Inflammatory macrophage treated with lipopolysaccharide for 1 hour (primary cell): ENCODE results near the gene CRIM1.

Source experiments
- DNase-seq, 2 donors: peaks; one replicate each; pipeline ENCODE4 v3.0.0-alpha.2; 2020 to 2022

Gene CRIM1

DNA sequence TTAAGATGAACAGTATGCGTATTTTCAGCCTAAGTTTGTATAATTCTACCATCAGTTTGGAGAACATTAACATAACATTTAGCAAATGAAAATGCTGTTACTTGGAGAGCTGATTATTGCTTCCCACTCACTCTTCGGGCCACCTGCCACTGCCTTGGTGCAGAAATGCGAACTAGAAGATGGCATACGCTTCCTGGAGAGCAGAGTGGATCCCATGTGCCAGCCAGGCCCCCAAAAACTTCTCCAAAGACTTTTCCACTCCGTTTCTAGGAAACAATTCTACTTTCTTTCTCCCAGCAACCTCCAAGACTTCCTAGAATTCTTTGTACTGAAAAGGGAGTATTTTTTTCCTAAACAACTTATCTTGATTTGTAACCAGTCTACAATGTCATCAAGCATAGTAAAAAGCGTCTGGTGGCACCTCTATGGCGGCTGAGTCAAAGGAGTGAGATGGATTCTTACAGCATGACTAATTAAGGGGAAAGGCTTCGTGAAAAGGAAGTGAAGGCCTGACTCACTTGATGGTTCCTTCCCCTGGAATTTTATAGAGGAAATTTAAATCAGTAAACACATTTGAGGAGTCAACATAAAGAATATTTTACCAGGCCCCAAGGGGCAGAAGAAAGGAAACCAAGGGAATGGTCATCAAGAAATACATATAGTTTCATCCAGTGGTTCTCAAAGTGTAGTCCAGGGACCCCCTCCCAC is 205.8 kb downstream of the CRIM1 start:
- DNase-seq, result peak; percentile 76 to 86

DNA sequence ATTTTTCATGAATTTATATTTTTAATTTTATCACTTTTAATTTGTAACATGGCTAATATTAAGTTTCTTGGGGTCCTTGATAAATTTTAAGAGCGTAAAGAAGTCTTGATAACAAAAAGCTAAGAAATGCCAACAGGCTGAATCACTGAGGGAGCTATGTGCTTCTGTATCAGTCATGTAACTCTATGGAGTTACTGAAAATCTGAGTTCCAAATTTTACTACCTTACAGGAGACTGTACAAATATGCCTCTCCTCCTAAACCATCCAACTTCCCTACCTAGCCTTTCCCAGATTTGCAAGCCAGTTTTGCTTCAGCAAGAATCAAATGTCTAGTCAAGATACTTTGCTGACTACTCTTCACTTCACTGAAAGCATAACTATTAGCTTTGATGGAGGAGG is 206.7 kb downstream of the CRIM1 start:
- no peak for DNase-seq

DNA sequence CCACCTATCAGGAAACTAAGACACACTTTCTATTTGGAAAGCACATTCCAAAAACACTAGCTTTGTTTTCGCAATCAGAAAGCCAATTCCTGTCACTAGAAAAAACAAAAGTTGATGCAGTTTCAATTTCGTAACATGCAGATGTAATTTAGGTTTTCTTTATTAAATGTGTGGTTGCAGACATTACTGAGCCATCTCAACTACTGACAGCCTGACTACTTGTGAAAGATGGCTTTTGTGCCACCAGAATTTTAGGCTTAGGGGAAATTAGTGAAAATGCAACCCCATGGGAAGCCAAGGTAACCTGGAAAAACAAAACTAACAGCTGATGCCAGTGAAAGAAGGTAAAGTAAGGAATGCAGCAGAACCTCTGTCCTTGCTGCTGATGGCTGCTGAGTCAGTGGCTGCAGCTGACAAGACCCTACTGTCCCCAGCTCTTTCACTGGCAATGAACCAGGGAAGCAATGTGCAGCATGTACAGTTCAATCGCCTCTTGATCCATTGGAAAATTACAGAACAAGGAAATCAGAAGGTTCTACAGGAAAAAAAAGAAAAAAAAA is 207.5 kb downstream of the CRIM1 start:
- DNase-seq, result peak; percentile 56 to 59

DNA sequence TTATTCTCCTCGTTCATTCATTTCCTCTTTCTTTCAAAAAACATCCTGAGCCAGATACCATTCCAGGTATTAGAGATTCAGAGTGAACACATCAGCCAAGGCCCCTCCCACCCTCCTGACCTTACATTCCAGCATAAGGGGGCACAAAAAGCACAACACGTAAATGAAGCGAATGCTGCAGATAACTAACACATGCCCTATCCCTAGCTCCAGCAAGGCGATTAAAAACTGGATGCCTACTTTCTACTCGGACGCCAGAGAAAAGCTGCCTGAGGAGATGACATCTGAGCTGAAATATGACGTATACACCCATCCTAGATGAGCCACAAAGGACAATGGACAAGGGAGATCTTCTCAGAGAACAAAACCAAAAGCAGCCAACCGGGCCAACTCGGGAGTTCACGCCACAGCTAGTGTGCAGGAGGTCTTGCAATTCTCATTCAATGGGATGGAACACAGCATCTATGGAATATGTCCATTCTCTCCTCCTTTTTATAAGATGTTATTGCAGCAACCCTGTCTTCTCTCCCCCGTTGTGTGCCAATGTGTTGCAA is 208.9 kb downstream of the CRIM1 start:
- DNase-seq, result no peak

DNA sequence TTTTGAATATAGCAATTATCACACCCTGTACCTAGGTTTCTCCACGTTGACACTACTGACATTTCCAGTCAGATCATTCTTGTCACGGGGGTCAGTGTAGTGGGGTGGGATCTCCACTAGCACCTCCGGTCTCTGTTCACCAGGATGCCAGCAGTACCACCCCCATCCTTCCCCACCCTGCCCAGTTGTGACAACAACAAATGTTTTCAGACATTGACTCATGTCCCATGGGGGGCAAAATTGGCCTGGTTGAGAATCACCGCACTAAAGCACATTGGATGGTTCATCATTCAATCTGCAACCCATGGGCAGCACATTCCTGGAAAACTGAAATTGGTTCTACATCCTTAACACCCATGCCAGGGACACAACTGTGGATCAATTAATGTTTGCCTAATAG is 210.1 kb downstream of the CRIM1 start:
- DNase-seq, result no peak

DNA sequence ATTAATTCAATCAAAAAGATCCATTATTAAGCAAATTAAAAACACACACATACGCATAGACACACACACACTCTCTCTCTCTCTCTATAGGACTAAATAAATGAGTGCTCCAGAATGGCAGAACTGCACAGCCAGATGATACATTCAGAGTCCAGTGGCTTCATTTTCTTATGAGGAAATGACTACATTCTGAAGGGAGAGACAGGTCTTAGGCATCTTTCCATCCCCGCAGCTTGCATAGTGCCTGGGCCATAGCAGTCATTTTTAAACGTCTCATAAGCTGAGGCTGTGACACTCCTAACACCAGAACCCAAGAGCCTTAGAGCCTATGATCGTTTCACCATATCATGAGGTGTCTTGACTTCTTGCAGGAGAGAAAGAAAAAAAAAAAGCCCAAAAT is 211.3 kb downstream of the CRIM1 start:
- DNase-seq, result no peak

DNA sequence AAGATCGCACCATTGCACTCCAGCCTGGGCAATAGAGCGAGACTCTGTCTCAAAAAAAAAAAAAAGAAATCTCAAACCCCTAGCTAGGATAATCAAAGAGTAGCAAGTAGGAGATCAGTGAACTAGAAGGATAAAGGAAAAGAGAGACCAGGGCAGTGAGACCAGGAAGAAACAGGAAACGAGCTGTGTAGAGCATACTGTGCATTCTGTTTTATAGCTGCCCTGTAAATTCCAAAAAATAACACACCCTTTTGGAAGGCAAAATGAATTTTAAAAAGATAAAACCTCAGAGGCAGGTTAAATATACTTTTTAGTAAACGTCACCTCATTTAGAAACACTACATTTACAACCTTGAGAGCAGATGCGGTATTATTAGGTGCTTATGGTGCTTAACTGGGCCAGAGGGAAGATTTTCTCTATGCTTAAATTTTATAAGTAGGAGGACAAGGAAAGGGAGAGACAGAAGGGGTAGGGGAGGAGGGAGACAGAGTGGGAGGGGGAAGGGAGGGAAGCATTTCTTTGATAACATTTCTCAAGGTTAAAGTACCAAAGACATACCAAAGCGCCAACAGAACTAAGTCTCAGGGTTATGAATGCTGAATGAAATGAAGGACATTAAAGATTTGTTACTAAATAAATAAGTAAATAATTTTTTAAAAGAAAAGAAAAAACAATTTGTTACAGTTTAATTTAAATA is 212.3 kb downstream of the CRIM1 start:
- DNase-seq, result no peak

DNA sequence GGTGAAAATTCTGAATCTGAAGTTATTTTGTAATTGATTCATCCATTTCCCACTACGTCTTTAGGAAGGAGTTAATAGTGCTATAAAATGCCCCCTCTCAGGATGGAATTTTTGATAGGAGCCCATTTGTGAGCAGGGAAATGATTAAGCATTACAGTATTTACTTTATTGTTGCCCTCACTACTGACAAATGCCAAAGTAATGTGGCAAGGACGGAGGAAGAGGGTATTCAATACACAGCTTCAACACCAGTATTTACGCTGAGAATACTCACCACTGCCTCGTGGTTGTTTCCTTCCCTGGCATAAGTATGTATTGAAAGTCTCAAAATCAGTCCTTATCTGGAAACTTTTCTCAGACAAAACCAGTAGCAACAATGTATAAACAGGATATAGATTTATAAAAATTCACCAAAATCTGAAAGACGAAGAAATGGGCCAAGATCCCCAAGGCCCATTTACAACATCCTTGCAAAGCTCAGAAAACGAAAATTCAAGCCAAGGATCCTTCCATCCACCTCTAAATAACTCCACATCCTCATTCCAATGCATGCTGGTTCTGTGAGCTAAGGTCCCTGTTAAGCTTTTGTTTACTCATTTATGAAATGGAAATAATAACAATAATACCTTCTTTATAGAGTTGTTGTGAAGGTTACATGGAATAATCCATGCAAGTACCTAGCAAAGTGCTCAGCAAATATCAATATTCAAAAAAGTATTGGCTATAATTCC is 213.1 kb downstream of the CRIM1 start:
- no peak for DNase-seq

DNA sequence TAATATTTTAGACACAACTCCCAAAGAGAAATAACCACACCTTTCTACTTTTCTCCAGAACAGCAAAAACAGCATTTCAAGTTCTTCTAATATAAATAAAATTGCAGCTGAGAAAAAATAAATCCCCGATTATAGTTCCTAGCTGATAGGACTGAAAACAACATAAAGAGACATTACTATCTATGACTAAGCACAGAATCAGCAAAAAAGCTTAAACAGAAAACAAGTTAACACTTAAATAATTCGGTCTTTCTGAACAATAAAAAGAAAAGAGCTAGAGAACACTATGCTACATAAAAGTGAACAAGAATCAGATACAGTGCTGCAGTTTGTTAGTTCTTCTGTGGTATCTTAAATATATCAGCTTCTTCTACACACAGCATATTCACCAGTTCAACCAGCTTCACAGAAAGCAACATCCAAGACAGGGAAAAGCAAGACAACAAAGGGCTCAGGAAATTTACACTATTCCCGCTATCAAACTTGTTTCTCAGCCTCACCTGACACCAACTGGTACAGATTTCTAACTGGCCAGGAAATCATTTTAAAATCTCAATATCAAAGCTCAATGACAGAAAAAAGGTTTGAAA is 213.8 kb downstream of the CRIM1 start:
- DNase-seq, result no peak

DNA sequence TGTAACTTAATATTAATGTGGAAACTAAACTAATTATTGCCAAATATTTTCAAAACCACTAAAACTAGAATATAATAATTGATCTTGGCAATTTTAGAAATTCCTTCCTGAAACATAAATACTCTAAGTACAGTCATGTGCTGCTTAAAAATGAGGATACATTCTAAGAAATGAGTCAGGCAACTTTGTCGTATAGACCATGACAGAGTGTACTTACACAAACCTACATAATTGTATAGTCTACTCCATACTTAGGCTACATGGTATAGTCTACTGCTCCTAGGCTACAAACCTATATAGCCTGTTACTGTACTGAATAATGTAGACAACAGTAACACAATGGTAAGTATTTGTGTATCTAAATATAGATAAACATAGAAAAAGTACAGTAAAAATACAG is 214.8 kb downstream of the CRIM1 start:
- peak in 1 of 2 donors; percentile 17 for DNase-seq

DNA sequence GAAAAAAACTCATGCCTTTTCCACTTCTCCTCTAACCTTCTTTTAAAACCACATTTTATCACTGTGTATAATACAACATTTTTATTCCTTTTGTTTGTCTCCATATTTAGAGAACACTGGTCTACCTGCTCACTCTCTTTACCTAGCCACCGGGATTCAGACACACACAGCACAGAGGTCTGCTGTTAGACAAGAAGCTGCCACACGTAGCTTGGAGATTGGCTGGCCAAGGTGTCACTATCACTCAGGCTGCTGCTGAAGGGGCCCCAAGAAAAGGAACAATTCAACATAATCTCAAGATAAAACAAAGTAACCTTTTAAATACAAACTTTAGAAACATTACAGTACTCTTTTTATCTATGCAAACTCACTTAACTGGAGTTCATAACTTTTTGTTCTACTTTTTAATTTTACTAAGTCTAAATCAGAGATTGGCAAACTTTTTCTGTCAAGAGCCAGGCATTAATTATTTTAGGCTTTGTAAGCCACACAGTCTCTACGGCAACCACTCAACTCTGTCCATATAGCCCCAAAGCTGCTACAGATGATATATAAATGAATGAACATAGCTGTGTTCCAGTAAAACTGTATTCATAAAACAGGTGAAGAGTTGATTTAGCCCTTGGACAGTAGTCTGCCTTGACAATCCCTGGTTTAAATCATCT is 216.6 kb downstream of the CRIM1 start:
- no peak for DNase-seq

DNA sequence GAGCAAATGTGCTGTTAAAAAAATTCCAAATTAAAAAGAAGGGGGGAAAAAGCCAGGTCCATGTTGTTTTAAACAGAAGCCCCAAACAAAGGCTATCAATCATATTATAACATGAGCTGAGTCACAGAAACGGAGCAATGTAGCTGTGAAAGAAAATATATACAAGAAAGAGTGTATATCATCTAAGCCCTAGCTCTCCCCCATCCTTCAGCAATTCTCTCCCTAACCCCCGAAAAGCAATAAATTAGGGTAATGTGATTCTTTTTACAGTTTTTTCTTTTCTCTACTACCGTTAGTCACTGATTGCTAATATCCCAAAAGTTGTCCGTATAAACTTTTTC is 217.1 kb downstream of the CRIM1 start:
- no peak for DNase-seq

DNA sequence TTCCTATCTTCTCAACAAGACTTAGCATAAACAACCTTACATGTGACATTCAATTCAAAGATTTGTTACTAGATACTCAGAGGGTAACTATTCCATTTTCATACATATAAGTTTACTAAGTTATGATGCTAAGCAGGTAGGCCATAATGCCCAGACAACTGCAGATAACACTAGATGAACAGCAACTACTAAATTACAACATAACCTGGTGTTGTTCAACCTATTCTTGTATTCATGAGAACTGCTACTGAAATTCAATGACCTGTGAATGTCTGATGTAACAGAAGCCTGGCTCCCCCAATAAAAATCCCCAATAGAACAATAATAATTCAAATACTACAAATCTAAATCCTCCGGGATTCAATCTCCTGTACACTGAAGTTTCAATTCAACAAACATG is 217.6 kb downstream of the CRIM1 start:
- no peak for DNase-seq

DNA sequence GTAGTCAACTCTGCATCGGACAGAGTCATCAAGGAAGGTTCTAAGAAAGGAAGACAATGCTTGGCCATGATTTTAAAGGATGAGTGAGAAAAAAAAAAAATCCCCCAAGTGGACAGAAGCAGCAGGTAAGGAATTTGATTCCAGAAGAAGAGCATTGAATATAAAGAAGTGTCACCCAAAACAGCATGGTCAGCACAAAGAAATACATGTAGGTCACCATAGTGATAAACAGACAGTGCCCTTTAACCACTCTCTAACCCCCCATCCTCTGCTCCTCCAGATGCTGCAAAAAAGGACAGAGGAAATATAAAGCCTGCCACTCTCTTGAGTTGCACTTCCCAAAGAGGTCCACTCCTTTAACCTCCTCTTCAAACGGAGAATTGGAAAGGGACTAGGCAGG is 219.0 kb downstream of the CRIM1 start:
- no peak for DNase-seq

DNA sequence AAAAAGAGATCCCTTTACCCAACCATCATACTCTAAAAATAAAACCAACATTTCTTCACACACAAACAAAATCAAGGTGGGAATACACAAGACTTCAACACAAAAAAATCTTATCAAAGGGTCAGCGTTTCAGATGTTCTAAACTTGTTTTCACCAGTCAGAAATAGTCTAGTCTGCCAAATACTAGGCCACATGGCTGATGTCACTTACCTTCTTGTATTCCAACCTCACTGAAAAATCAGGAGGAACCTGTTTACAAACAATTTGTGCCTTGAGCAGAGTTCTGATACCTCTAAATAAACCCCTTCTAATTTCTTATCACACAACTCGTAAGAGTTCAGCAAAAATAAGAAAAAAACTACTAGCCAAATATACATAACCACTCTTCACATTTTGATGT is 222.3 kb downstream of the CRIM1 start:
- no peak for DNase-seq

DNA sequence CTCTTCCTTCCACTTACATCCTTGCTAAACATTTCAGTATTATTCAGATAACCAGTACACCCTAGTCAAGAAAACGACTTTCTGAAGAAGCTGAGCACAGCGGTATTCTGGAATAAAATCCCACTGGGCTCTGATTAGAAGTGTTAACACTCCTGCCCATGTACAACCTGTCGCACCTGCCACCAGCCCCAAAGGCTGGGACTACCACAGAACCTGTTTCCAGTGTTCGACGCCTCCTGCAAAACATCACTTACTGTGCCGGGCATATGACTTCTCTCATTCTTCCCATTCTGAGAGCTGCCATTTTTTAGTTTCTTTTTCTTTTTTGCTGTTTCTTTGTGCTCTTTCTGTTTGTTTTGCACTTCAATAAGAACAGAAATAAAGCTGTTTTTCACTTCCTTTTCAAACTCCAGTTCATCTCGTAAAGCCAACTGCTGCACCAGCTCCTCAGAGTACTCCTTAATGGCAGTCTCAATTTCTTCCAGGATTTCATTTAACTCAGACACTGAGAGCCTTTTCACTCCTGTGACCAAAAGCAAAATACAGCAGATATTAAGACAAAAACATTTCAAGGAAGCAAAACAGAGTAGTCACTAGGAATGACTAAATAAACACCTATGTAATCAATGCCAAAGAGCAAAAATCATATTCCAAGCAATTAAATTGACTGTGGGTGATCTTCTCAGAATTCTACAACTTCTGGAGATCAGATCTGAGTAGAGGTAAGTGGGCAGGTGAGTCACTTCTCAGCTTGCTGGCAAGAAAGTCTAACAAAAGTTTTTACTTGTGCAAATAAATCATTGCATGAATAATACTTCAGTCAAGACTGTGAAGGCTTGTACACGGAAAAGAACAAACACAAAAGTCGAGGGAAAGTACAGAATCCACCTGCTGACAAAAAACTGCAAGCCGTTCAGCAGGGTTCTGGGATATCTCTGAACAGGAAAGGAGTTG is 223.0 kb downstream of the CRIM1 start:
- no peak for DNase-seq

DNA sequence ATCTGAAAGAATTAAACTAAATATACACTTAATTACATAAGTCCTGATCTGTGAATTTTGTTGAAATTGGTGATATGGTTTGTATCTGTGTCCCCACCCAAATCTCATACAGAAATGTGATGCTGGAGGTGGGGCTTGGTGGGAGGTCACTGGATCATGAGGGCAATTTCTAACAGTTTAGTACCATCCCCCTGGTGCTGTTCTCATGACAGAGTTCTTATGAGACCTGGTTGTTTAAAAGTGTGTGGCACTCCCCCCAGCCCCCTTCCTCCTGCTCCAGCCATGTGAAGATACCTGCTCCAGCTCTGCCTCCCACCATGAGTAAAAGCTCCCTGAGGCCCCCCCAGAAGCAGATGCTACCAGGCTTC is 223.7 kb downstream of the CRIM1 start:
- DNase-seq, result no peak

DNA sequence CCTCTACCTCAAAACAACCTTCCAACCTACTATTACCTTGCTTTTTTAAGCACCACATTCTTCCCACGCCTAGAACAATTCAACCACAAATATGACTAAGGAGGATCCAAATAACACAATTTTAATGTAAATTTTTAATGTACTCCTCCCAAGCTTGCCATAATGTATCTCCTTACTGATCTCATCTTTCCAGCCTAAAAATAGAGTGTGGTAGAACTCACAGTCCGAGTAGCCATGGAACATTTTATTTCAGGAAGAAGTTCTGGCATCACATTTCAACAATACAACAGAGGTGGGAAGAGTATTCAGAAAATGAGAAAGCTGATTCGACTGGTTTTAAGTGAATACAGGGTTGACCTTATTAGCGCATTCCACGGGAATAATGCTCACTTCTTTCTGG is 227.0 kb downstream of the CRIM1 start:
- DNase-seq, result no peak

DNA sequence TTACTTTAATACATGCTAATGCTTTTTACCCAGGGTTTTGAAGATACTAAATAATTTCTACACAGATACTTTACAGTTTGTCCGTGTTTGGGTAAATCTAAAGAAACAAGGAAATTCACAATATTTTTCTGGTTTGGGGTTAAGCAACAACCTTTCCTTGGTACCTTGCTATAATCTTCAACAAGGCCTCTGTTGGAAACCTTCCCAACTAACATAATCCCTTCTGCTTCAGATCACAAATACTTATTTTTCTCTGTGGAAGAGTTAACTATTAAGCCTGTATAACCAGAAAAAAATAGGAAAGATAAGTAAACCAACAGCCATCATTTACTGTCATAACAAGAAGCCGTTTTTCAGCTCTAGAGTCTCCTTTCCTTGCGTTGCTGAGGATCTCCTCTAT is 227.4 kb downstream of the CRIM1 start:
- DNase-seq, result no peak

DNA sequence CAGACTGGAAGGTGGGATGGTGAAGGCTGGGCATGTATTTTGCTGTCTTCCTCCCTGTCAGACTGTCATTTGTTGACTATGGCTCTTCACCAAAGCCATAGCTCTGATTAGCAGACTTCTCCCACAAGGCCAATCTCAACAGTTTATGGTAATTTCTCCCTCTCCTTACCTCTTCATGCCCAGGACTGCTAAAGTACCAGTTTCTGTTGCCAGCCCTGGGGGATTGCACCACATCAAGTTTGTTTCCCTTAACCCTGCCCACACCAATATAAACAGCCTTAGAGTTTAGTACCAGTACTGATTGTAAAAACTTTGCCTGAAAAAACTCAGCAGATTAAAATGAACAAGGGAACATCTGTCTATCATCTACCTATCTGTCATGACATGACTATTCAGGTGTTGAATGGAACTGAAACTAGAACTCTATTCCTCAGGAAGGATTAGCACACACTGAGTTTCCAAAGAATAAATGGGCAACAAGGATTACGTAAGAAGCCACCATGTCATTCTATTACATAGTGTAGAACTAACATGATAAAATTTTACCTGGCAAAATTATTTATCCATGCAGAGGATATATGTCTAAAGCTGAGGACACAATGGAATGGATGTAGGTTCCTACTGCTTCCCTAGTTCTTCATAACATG is 228.7 kb downstream of the CRIM1 start:
- DNase-seq, result peak in 1 of 2 donors; percentile 10

DNA sequence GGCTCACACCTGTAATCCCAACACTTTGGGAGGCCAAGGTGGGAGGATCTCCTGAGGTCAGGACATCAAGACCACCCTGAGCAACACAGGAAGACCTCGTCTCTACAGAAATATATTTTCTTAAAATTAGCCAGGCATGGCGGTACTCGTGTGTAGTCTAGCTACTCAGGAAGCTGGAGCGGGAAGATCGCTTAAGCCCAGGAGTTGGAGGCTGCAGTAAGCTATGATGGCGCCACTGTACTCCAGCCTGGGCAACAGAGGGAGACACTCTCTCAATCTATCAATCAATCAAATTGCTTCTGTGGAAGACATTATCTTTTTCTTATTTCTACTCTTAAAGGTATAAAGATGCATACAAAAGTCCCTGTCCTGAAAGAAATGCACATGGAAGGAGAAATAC is 231.1 kb downstream of the CRIM1 start:
- DNase-seq, result no peak
